AG04450 (cell line): ENCODE results near the gene GPX7. TPM values are rescaled to one million over a fixed set of nuclear protein-coding genes. Genes with fewer than 3 reads are reported as not detected.
A peak's percentile ranks its signal among the peaks of the same experiment; 100 is the strongest.

Experiments used
- CTCF ChIA-PET: fragments of 300-600, 350-600 bp; formaldehyde crosslinking; extraction: SDS; loops from one replicate; lab custom pipeline; 2022; ENCODE audit warnings: antibody characterized with exemption, inconsistent platforms; lab: Charles Lee
- POLR2A ChIA-PET: fragments of 350-600 bp; formaldehyde crosslinking; extraction: SDS; loops from one replicate; lab custom pipeline; 2021; ENCODE audit warnings: antibody characterized with exemption, inconsistent platforms; lab: Yijun Ruan, JAX
- DNase-seq: peaks from one replicate; pipeline ENCODE4 v3.0.0-alpha.2; 2011; ENCODE audit warnings: low read depth, low spot score
- H3K27ac ChIP-seq: one replicate; pipeline ENCODE4 v1.5.1; 2012; ENCODE audit warnings: low read depth, low read length, control low read depth
- H3K27me3 ChIP-seq: one replicate; pipeline ENCODE4 v1.6.0; 2012; ENCODE audit warnings: low read length; ENCODE audit not compliant: control insufficient read depth, insufficient read depth
- H3K4me3 ChIP-seq: 2 replicates; pipeline ENCODE4 v1.5.1; 2011; ENCODE audit warnings: mild to moderate bottlenecking, low read depth, low read length, control low read depth
- H3K9me3 ChIP-seq: 2 replicates; pipeline ENCODE4 v1.5.1; 2012; ENCODE audit warnings: low read length; ENCODE audit not compliant: control insufficient read depth, insufficient read depth
- polyA plus RNA-seq: library from polyadenylated mRNA; depleted of rRNA; stranded (reverse); fragments of >200 nt; gene quantifications from 2 replicates; pipeline ENCODE4 v1.2.3, GENCODE V29; 2011
- TF ChIP-seq, protein P1 (sequence below): IDR thresholded peaks from 2 replicates; pipeline ENCODE4 v1.5.1; 2011; ENCODE audit warnings: low read depth, low read length, control low read depth, inconsistent platforms

The GPX7 gene
- polyA plus RNA-seq, 1 experiment = 14.1 TPM

DNA sequence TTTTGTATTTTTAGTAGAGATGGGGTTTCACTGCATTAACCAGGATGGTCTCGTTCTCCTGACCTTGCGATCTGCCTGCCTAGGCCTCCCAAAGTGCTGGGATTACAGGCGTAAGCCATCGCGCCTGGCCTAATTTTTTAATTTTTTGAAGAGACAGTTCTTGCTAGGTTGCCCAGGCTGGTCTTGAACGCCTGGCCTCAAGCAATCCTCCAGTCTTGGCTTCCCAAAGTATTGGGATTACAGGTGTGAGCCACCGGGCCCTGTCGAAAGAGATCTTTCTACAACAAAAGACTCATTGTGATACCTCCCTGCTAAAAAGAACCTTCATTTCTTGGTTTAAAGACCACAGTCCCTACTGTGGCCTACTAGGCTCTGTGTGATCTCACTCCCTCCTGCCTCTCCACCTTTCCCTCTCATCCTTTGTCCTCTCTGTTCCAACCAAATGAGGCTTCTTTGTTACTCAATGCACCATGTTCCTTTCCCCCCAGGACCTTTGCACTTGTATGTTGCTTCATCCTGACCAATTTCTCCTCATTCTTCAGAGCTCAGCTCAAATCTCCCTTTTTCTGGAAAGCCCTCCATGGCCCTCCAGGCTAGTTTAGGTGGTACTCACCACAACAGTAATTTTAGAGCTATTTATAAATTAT is 1.5 kb upstream of the GPX7 start:
- no peak overlapping the region for H3K4me3 ChIP-seq
- CTCF ChIA-PET = interaction anchor here (1.5 kb wide), 1 partner anchor 30 kb away, joined by 4 read pairs; no protein-coding TSS in a partner anchor
- H3K27me3 ChIP-seq = no peaks in the 10 kb centered on the region
- H3K9me3 ChIP-seq = no peaks in the 10 kb centered on the region
- TF ChIP-seq, protein P1, sequence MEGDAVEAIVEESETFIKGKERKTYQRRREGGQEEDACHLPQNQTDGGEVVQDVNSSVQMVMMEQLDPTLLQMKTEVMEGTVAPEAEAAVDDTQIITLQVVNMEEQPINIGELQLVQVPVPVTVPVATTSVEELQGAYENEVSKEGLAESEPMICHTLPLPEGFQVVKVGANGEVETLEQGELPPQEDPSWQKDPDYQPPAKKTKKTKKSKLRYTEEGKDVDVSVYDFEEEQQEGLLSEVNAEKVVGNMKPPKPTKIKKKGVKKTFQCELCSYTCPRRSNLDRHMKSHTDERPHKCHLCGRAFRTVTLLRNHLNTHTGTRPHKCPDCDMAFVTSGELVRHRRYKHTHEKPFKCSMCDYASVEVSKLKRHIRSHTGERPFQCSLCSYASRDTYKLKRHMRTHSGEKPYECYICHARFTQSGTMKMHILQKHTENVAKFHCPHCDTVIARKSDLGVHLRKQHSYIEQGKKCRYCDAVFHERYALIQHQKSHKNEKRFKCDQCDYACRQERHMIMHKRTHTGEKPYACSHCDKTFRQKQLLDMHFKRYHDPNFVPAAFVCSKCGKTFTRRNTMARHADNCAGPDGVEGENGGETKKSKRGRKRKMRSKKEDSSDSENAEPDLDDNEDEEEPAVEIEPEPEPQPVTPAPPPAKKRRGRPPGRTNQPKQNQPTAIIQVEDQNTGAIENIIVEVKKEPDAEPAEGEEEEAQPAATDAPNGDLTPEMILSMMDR = no peak
- POLR2A ChIA-PET = interaction anchor here (0.6 kb wide), 1 partner anchor 48 kb away, joined by 5 read pairs; the partner anchor contains the start of gene TUT4
- H3K27ac ChIP-seq = no peak overlapping the region
- no peak for DNase-seq

DNA sequence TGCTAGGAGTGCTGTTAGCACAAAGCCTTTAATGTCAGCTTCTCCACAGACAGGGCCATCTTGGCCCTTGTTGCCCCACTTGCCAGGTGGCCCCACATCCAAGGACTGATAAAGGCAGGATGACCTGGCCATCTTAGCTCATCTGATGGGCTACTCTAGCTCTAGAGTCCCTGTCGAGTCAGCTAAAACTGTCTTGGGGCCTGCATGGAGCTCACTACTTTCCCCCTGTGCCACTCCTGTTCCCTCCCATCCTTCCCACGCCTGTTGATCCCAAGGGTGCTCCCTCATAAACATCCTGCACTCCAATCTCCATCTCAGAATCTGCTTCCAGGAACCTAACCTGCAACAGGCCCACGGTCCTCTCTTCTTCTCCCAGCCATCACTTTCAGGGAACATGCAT is 652 bp upstream of the GPX7 start:
- TF ChIP-seq, protein P1 = no peak
- no peak for DNase-seq
- no peaks in the 10 kb centered on the region for H3K27me3 ChIP-seq
- H3K9me3 ChIP-seq = no peaks in the 10 kb centered on the region; the same call in 1 of the 2 replicates
- ChIA-PET CTCF (interaction anchor here (1.5 kb wide), 1 partner anchor 29 kb away, joined by 4 read pairs; no protein-coding TSS in a partner anchor), POLR2A (interaction anchor here (0.6 kb wide), 1 partner anchor 48 kb away, joined by 5 read pairs; the partner anchor contains the start of gene TUT4)
- H3K4me3 ChIP-seq = no peak overlapping the region
- no peak overlapping the region for H3K27ac ChIP-seq

DNA sequence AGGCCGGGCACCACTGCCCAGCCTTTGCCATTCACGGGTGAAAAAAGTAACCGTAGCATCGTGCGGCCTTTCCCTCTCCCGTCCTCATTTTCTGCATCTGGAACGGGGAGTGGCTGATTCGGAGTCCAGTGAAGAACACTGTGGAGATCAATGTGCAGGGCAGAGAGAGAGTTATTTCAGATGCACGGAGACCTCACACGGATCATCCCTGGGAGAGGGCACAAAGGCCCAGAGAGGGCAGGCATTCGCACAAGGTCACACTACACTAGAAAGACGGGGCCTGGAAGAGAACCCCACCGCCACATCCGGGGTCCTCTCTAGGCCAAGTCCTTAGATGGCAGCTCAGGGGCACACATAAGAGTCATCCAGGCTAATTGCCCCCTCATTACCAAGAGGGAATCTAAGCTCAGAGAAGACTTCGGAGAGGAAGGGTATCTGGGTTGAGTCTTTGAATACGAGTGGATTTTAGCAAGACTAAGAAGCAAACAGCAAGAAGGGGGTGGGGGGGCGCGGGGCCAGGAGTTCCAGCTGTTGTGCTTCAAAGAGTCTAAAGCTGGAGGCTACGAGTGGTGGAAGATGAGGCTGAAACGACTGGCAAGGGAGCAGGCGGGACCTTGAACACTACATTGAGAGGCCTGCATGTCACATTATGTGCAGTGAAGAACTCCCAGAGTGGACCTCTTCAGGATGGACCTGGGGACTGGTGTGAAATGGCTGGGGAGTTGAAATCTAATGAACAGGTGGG is 857 bp downstream of the GPX7 start:
- H3K4me3 ChIP-seq = peak overlapping the region; percentile 49
- ChIA-PET CTCF (interaction anchor here (0.6 kb wide), 1 partner anchor 15 kb away, joined by 8 read pairs; no protein-coding TSS in a partner anchor), POLR2A (no interaction called here)
- no peak overlapping the region for H3K27ac ChIP-seq
- TF ChIP-seq, protein P1 = no peak
- DNase-seq = no peak
- no peaks in the 10 kb centered on the region for H3K27me3 ChIP-seq
- no peaks in the 10 kb centered on the region; the same call in 1 of the 2 replicates for H3K9me3 ChIP-seq

DNA sequence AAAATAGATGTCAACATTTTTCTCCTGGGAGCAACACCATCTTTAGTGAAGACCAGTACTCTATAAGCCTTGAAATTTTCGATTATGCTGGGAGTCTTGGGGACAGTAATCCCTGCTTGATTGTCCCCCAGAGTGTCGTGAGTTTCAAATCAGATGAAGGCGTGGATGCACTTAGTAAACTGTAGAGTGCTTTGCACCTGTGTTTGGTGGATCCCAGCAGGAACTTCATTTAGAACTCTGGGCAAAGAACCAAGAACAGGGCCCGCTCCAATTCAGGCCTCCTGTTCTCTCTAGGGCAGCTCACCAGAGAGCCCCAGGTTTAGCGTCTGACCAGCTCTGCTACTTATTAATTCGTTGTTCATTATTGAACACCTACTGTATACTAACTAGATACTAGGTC is 1.5 kb downstream of the GPX7 start:
- POLR2A ChIA-PET = no interaction called here
- DNase-seq = no peak
- TF ChIP-seq, protein P1 = no peak
- Histone ChIP-seq H3K27me3 (no peaks in the 10 kb centered on the region), H3K4me3 (no peak overlapping the region), H3K27ac (no peak overlapping the region), H3K9me3 (no peaks in the 10 kb centered on the region; the same call in 1 of the 2 replicates)
- CTCF ChIA-PET = no interaction called here
